ENCODE measurements around the gene MRPL14. TPM values are rescaled to one million over a fixed set of nuclear protein-coding genes. Genes with fewer than 3 reads are reported as not detected.

Gene MRPL14
- polyA plus RNA-seq, 1 donor from 2014 or later, result 70.6 TPM

DNA sequence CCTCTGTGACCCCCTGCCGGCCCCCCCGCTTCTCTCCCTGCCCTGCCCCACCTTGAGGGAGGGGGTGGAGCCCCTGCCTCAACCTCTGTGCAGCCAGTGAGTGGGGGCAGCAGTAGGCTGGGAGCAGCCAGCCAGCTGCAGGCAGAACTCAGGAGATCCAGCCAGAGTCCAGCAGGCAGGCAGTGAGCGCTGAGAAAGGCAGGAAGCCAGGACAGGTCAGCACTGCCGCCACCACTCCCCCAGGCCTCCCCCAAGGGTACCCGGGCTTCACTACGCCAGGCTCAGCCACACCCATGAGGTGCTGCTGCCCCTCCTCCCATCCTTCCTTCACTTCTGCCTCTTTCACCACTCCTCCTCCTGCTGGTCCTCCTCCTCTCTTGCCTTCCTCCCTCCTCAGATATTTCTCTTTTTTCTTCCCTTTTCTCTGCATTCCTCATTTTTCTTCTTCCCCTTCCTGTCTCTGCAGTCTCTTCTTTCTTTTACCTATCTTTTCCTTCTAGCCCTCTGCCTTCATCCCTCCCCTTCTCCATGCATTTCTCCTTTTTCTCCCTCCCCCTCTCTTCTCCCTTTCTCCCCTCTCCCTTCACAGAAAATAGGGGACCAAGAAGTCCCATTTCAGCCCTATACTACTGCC lies 11.6 kb upstream of the MRPL14 start:
- no peak overlapping the region for H3K4me3 Mint-ChIP-seq
- peaks cover 10% of the 10 kb centered on the region for H3K36me3 Mint-ChIP-seq
- H3K27ac Mint-ChIP-seq, result no peak overlapping the region
- H3K4me1 Mint-ChIP-seq, result peaks cover 0 to 4% (median 0%) of the 10 kb centered on the region in 3 donors
- H3K9me3 Mint-ChIP-seq, result no peaks in the 10 kb centered on the region
- no peaks in the 10 kb centered on the region for H3K27me3 Mint-ChIP-seq

- Mint-ChIP-seq H3K4me3 (no peak overlapping the region), H3K27ac (no peak overlapping the region), H3K27me3 (peaks cover 1% of the 10 kb centered on the region), H3K4me1 (peaks cover 0 to 9% (median 8%) of the 10 kb centered on the region in 3 donors), H3K9me3 (no peaks in the 10 kb centered on the region), H3K36me3 (peaks cover 7% of the 10 kb centered on the region)
Measured at GRCh38 chr6:44135875-44136274, 8.6 kb upstream of the MRPL14 start.

DNA sequence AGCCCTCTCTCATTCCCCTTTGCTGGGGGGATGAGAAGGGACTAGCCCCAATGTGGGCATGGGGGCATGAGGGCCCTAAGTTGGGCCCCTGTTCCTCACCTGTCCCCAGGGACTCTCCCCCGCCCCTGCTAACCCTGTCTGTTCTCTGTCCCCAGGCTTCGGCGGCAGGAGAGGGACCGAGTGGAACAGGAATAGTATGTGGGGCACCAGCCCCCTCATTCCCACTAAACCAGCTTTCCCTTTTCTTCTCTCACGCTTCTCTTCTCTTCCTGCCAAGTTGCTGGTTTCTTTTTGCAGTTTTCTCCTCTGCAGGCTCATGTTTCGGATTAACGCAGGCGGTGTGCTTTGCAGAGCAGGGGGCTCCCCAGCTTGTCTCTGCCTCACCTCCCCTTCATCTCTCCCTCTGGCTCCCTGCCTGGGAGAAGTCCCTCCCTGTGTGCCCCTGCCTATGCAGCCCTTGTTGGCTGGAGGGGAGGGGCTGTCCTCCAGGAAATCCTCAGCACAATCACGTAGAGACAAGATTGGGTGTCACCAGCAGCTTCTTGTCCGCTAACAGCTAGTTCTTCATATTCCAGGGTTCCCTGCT lies 8.0 kb upstream of the MRPL14 start:
- H3K36me3 Mint-ChIP-seq, result peaks cover 7% of the 10 kb centered on the region
- H3K27ac Mint-ChIP-seq, result peak overlapping the region in 1 of 3 donors; percentile 73
- no peaks in the 10 kb centered on the region for H3K9me3 Mint-ChIP-seq
- peak overlapping the region in 1 of 4 donors; percentile 47 for H3K4me3 Mint-ChIP-seq
- peaks cover 0 to 9% (median 8%) of the 10 kb centered on the region in 3 donors for H3K4me1 Mint-ChIP-seq
- peaks cover 1% of the 10 kb centered on the region for H3K27me3 Mint-ChIP-seq

- H3K4me1 Mint-ChIP-seq, result peaks cover 6 to 11% (median 8%) of the 10 kb centered on the region in 3 donors
- peaks cover 7% of the 10 kb centered on the region for H3K36me3 Mint-ChIP-seq
- H3K27me3 Mint-ChIP-seq, result peaks cover 1% of the 10 kb centered on the region
- H3K27ac Mint-ChIP-seq, result peak overlapping the region in 1 of 3 donors; percentile 70
- no peaks in the 10 kb centered on the region for H3K9me3 Mint-ChIP-seq
- peak overlapping the region in 1 of 4 donors; percentile 47 for H3K4me3 Mint-ChIP-seq
Measured at GRCh38 chr6:44133981-44134711, 6.9 kb upstream of the MRPL14 start.

DNA sequence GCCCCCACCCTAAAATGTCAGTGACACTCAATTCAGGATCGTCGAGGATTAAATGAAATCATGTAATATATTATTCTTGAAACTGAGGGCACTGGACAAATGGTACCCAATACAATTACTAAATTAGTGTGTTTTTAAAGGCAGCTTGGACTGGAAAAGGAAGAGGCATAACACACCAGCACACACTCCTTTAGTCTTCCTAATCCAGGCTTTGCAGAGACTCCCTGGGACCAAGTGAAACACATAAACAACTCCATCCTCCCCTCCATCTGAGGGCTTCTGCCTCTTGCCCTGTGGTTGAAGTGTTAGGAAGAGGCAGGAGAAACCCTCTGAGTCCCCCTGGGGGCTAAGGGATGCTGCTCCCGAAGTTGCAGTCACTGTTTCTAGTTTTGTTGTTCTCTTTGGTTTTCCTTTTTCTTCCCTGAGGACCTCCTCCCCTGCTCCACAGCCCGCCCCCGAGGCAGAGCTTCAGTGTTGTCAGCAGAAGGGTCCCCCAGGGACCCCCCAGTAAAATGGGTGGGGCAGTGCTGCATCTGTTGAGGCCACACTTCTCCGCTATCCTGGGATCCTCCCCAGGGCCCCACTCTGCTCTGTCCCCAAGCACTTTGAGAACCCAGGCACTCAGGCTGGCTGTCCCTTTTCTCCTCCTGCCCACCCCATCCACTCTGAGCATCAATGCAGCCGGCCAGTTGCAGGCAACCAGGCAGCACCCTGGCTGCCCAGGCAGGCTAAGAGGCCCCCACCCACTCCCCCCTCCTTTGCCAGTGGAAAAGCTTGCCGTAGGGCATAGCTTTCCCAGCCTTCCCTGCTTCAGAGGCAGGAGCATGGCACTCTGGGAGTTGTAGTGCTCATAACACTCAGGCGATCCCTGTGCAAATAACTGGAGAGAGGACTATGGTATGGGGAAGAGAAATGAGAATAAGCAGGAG lies 6.0 kb upstream of the MRPL14 start:
- peaks cover 4% of the 10 kb centered on the region for H3K36me3 Mint-ChIP-seq
- H3K4me3 Mint-ChIP-seq, result peak overlapping the region in 1 of 4 donors; percentile 12
- H3K27ac Mint-ChIP-seq, result no peak overlapping the region
- no peaks in the 10 kb centered on the region for H3K9me3 Mint-ChIP-seq
- peaks cover 1% of the 10 kb centered on the region for H3K27me3 Mint-ChIP-seq
- H3K4me1 Mint-ChIP-seq, result peaks cover 6 to 11% (median 8%) of the 10 kb centered on the region in 3 donors

GRCh38 chr6:44132476-44132875 lies 5.2 kb upstream of the MRPL14 start:
- Mint-ChIP-seq H3K4me1 (peaks cover 6 to 11% (median 8%) of the 10 kb centered on the region in 3 donors), H3K27ac (peak overlapping the region in 1 of 3 donors; percentile 2), H3K9me3 (no peaks in the 10 kb centered on the region), H3K27me3 (peaks cover 1% of the 10 kb centered on the region), H3K4me3 (peak overlapping the region in 1 of 4 donors; percentile 12), H3K36me3 (peaks cover 4% of the 10 kb centered on the region)

GRCh38 chr6:44131892-44132291 lies 4.6 kb upstream of the MRPL14 start:
- Mint-ChIP-seq H3K4me3 (peak overlapping the region in 1 of 4 donors; percentile 62), H3K36me3 (peaks cover 4% of the 10 kb centered on the region), H3K9me3 (no peaks in the 10 kb centered on the region), H3K27me3 (peaks cover 1% of the 10 kb centered on the region), H3K4me1 (peaks cover 7 to 11% (median 8%) of the 10 kb centered on the region in 3 donors), H3K27ac (peak overlapping the region in 1 of 3 donors; percentile 2)

GRCh38 chr6:44129841-44130322 lies 2.6 kb upstream of the MRPL14 start:
- Mint-ChIP-seq H3K4me3 (peak overlapping the region in 2 of 4 donors; percentile 15 to 99), H3K4me1 (peaks cover 21 to 23% (median 22%) of the 10 kb centered on the region in 3 donors), H3K27me3 (peaks cover 1% of the 10 kb centered on the region), H3K27ac (peak overlapping the region in 1 of 3 donors; percentile 85), H3K9me3 (no peaks in the 10 kb centered on the region), H3K36me3 (no peaks in the 10 kb centered on the region)

GRCh38 chr6:44128020-44128917 lies 1.0 kb upstream of the MRPL14 start:
- Mint-ChIP-seq H3K9me3 (no peaks in the 10 kb centered on the region), H3K27ac (peak overlapping the region; percentile 47 to 88 (median 85)), H3K27me3 (peaks cover 1% of the 10 kb centered on the region), H3K4me1 (peaks cover 31 to 38% (median 37%) of the 10 kb centered on the region in 3 donors), H3K4me3 (peak overlapping the region; percentile 77 to 99 (median 90)), H3K36me3 (no peaks in the 10 kb centered on the region)

- no peaks in the 10 kb centered on the region for H3K9me3 Mint-ChIP-seq
- peaks cover 36 to 49% (median 40%) of the 10 kb centered on the region in 3 donors for H3K4me1 Mint-ChIP-seq
- H3K36me3 Mint-ChIP-seq, result no peaks in the 10 kb centered on the region
- no peaks in the 10 kb centered on the region for H3K27me3 Mint-ChIP-seq
- peak overlapping the region; percentile 98 to 99 (median 99) for H3K27ac Mint-ChIP-seq
- peak overlapping the region; percentile 94 to 99 (median 99) for H3K4me3 Mint-ChIP-seq
Measured at GRCh38 chr6:44126320-44127149, 717 bp downstream of the MRPL14 start.

DNA sequence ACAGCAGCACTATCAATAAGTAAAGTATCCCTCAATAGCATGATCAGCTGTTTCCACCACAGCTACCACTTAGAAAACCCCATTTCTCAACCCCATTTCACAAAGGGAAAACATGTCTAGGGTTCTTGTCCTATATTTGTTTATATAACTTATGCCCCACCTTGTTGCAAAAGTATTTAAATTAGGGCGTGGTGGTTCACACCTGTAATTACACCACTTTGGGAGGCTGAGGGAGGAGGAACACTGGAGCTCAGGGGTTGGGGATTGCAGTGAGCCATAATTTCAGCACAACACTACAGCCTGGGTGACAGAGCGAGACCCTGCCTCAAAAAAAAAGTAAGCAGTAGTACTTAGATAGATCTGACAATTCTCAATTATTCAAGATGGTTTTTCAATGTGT lies 3.7 kb downstream of the MRPL14 start:
- Mint-ChIP-seq H3K4me1 (peaks cover 46 to 59% (median 54%) of the 10 kb centered on the region in 3 donors), H3K36me3 (no peaks in the 10 kb centered on the region), H3K4me3 (peak overlapping the region in 2 of 4 donors; percentile 39 to 99), H3K9me3 (no peaks in the 10 kb centered on the region), H3K27me3 (no peaks in the 10 kb centered on the region), H3K27ac (peak overlapping the region in 1 of 3 donors; percentile 73)

- Mint-ChIP-seq H3K36me3 (no peaks in the 10 kb centered on the region), H3K27ac (peak overlapping the region; percentile 1 to 73 (median 73))
Measured at GRCh38 chr6:44122801-44123200, 4.5 kb downstream of the MRPL14 start.

More at GRCh38 chr6:44122801-44123200, 4.5 kb downstream of the MRPL14 start:
- H3K27me3 Mint-ChIP-seq, result no peaks in the 10 kb centered on the region
- no peaks in the 10 kb centered on the region for H3K9me3 Mint-ChIP-seq
- peak overlapping the region in 2 of 4 donors; percentile 29 to 99 for H3K4me3 Mint-ChIP-seq
- peaks cover 46 to 61% (median 59%) of the 10 kb centered on the region in 3 donors for H3K4me1 Mint-ChIP-seq
